ENCODE results near the gene MINK1. TPM values are rescaled to one million over a fixed set of nuclear protein-coding genes. Genes with fewer than 3 reads are reported as not detected.

The MINK1 gene
- total and polyA plus RNA-seq, 2 donors = 10.2 to 83.8 TPM

- no peaks in the 10 kb centered on the region for H3K27me3 ChIP-seq (ENCODE audit: control insufficient read depth in 2 of 2, insufficient read depth in 1 of 2, low read length in 1 of 2)
- WGBS = 97% methylated on average over 18 of the region's 18 CpGs
Observed at GRCh38 chr17:4887581-4887980, 54.4 kb downstream of the MINK1 start.

GRCh38 chr17:4891411-4892410, 58.6 kb downstream of the MINK1 start:
- Histone ChIP-seq H3K27ac (ENCODE audit: low read depth in 1 of 2, low read length in 1 of 2) (no peak overlapping the region), H3K36me3 (ENCODE audit: control insufficient read depth in 2 of 2, insufficient read depth in 2 of 2, low read length in 1 of 2) (peaks cover 74 to 82% of the 10 kb centered on the region in 2 donors), H3K27me3 (ENCODE audit: control insufficient read depth in 2 of 2, insufficient read depth in 1 of 2, low read length in 1 of 2) (no peaks in the 10 kb centered on the region), H3K4me3 (ENCODE audit: low read length in 2 of 2) (no peak overlapping the region), H3K9me3 (ENCODE audit: control insufficient read depth in 2 of 2, insufficient read depth in 1 of 2, low read length in 1 of 2) (no peaks in the 10 kb centered on the region), H3K4me1 (ENCODE audit: control insufficient read depth in 2 of 2, insufficient read depth in 2 of 2, low read length in 2 of 2) (no peaks in the 10 kb centered on the region)
- DNase-seq (ENCODE audit: low read depth in 6 of 9, low spot score in 9 of 9) = no peak
- 98% methylated on average over 42 of the region's 42 CpGs for whole genome bisulfite sequencing

More at GRCh38 chr17:4887581-4887980, 54.4 kb downstream of the MINK1 start:
- H3K36me3 ChIP-seq (ENCODE audit: control insufficient read depth in 2 of 2, insufficient read depth in 2 of 2, low read length in 1 of 2) = peaks cover 62 to 67% of the 10 kb centered on the region in 2 donors
- H3K4me3 ChIP-seq (ENCODE audit: low read length in 2 of 2) = no peak overlapping the region
- no peaks in the 10 kb centered on the region for H3K9me3 ChIP-seq (ENCODE audit: control insufficient read depth in 2 of 2, insufficient read depth in 1 of 2, low read length in 1 of 2)
- no peak for DNase-seq (ENCODE audit: low read depth in 6 of 9, low spot score in 9 of 9)
- H3K27ac ChIP-seq (ENCODE audit: low read depth in 1 of 2, low read length in 1 of 2) = no peak overlapping the region
- H3K4me1 ChIP-seq (ENCODE audit: control insufficient read depth in 2 of 2, insufficient read depth in 2 of 2, low read length in 2 of 2) = no peaks in the 10 kb centered on the region

GRCh38 chr17:4892499-4893221, 59.5 kb downstream of the MINK1 start:
- Histone ChIP-seq H3K4me3 (ENCODE audit: low read length in 2 of 2) (no peak overlapping the region), H3K36me3 (ENCODE audit: control insufficient read depth in 2 of 2, insufficient read depth in 2 of 2, low read length in 1 of 2) (peaks cover 67 to 79% of the 10 kb centered on the region in 2 donors), H3K9me3 (ENCODE audit: control insufficient read depth in 2 of 2, insufficient read depth in 1 of 2, low read length in 1 of 2) (no peaks in the 10 kb centered on the region), H3K4me1 (ENCODE audit: control insufficient read depth in 2 of 2, insufficient read depth in 2 of 2, low read length in 2 of 2) (no peaks in the 10 kb centered on the region), H3K27ac (ENCODE audit: low read depth in 1 of 2, low read length in 1 of 2) (no peak overlapping the region), H3K27me3 (ENCODE audit: control insufficient read depth in 2 of 2, insufficient read depth in 1 of 2, low read length in 1 of 2) (no peaks in the 10 kb centered on the region)
- WGBS = 96% methylated on average over 23 of the region's 23 CpGs
- no peak for DNase-seq (ENCODE audit: low read depth in 6 of 9, low spot score in 9 of 9)

- WGBS = 97% methylated on average over 18 of the region's 18 CpGs
- no peak overlapping the region for H3K4me3 ChIP-seq (ENCODE audit: low read length in 2 of 2)
- no peaks in the 10 kb centered on the region for H3K9me3 ChIP-seq (ENCODE audit: control insufficient read depth in 2 of 2, insufficient read depth in 1 of 2, low read length in 1 of 2)
- DNase-seq (ENCODE audit: low read depth in 6 of 9, low spot score in 9 of 9) = no peak
- H3K4me1 ChIP-seq (ENCODE audit: control insufficient read depth in 2 of 2, insufficient read depth in 2 of 2, low read length in 2 of 2) = no peaks in the 10 kb centered on the region
- H3K27ac ChIP-seq (ENCODE audit: low read depth in 1 of 2, low read length in 1 of 2) = no peak overlapping the region
- H3K27me3 ChIP-seq (ENCODE audit: control insufficient read depth in 2 of 2, insufficient read depth in 1 of 2, low read length in 1 of 2) = peaks cover 2 to 4% of the 10 kb centered on the region in 2 donors
- peaks cover 65 to 79% of the 10 kb centered on the region in 2 donors for H3K36me3 ChIP-seq (ENCODE audit: control insufficient read depth in 2 of 2, insufficient read depth in 2 of 2, low read length in 1 of 2)
Observed at GRCh38 chr17:4893272-4893671, 60.1 kb downstream of the MINK1 start.

GRCh38 chr17:4893721-4894560, 60.8 kb downstream of the MINK1 start:
- Histone ChIP-seq H3K9me3 (ENCODE audit: control insufficient read depth in 2 of 2, insufficient read depth in 1 of 2, low read length in 1 of 2) (no peaks in the 10 kb centered on the region), H3K4me1 (ENCODE audit: control insufficient read depth in 2 of 2, insufficient read depth in 2 of 2, low read length in 2 of 2) (peaks cover 2 to 6% of the 10 kb centered on the region in 2 donors), H3K36me3 (ENCODE audit: control insufficient read depth in 2 of 2, insufficient read depth in 2 of 2, low read length in 1 of 2) (peaks cover 62 to 79% of the 10 kb centered on the region in 2 donors), H3K4me3 (ENCODE audit: low read length in 2 of 2) (no peak overlapping the region), H3K27me3 (ENCODE audit: control insufficient read depth in 2 of 2, insufficient read depth in 1 of 2, low read length in 1 of 2) (peaks cover 8 to 10% of the 10 kb centered on the region in 2 donors), H3K27ac (ENCODE audit: low read depth in 1 of 2, low read length in 1 of 2) (no peak overlapping the region)
- 94% methylated on average over 31 of the region's 31 CpGs for WGBS
- no peak for DNase-seq (ENCODE audit: low read depth in 6 of 9, low spot score in 9 of 9)

- no peaks in the 10 kb centered on the region for H3K9me3 ChIP-seq (ENCODE audit: control insufficient read depth in 2 of 2, insufficient read depth in 1 of 2, low read length in 1 of 2)
- WGBS = 98% methylated on average over 13 of the region's 13 CpGs
- no peak for DNase-seq (ENCODE audit: low read depth in 6 of 9, low spot score in 9 of 9)
Observed at GRCh38 chr17:4895121-4895520, 62.0 kb downstream of the MINK1 start.

GRCh38 chr17:4895657-4896331, 62.7 kb downstream of the MINK1 start:
- Histone ChIP-seq H3K4me1 (ENCODE audit: control insufficient read depth in 2 of 2, insufficient read depth in 2 of 2, low read length in 2 of 2) (peaks cover 7 to 20% of the 10 kb centered on the region in 2 donors), H3K36me3 (ENCODE audit: control insufficient read depth in 2 of 2, insufficient read depth in 2 of 2, low read length in 1 of 2) (peaks cover 54 to 62% of the 10 kb centered on the region in 2 donors), H3K27ac (ENCODE audit: low read depth in 1 of 2, low read length in 1 of 2) (no peak overlapping the region), H3K9me3 (ENCODE audit: control insufficient read depth in 2 of 2, insufficient read depth in 1 of 2, low read length in 1 of 2) (peaks cover 0 to 6% of the 10 kb centered on the region in 2 donors), H3K27me3 (ENCODE audit: control insufficient read depth in 2 of 2, insufficient read depth in 1 of 2, low read length in 1 of 2) (peaks cover 24 to 29% of the 10 kb centered on the region in 2 donors), H3K4me3 (ENCODE audit: low read length in 2 of 2) (no peak overlapping the region)
- WGBS = 96% methylated on average over 27 of the region's 27 CpGs
- DNase-seq (ENCODE audit: low read depth in 6 of 9, low spot score in 9 of 9) = no peak

More at GRCh38 chr17:4895121-4895520, 62.0 kb downstream of the MINK1 start:
- Histone ChIP-seq H3K4me3 (ENCODE audit: low read length in 2 of 2) (no peak overlapping the region), H3K27ac (ENCODE audit: low read depth in 1 of 2, low read length in 1 of 2) (no peak overlapping the region), H3K27me3 (ENCODE audit: control insufficient read depth in 2 of 2, insufficient read depth in 1 of 2, low read length in 1 of 2) (peaks cover 18 to 22% of the 10 kb centered on the region in 2 donors), H3K4me1 (ENCODE audit: control insufficient read depth in 2 of 2, insufficient read depth in 2 of 2, low read length in 2 of 2) (peaks cover 7 to 14% of the 10 kb centered on the region in 2 donors), H3K36me3 (ENCODE audit: control insufficient read depth in 2 of 2, insufficient read depth in 2 of 2, low read length in 1 of 2) (peaks cover 61 to 69% of the 10 kb centered on the region in 2 donors)
